Endothelial cell (in vitro differentiated cells): ENCODE measurements around the gene ZFP57. TPM values are rescaled to one million over a fixed set of nuclear protein-coding genes. Genes with fewer than 3 reads are reported as not detected.
"Not testable (repeated sequence)": the region's sequence is repeated elsewhere in the genome, so short reads cannot be mapped to it uniquely, and the experiment has no call there.

Source experiments
- DNase-seq: peaks from one replicate; pipeline ENCODE4 v3.0.0; 2021; ENCODE audit warnings: low spot score
- H3K27ac Mint-ChIP-seq: one replicate; pipeline ENCODE4 v1.8.0; 2021; ENCODE audit warnings: mixed read lengths, inconsistent platforms; ENCODE audit not compliant: unreplicated experiment
- H3K27me3 Mint-ChIP-seq: one replicate; pipeline ENCODE4 v1.8.0; 2021; ENCODE audit warnings: mild to moderate bottlenecking, moderate library complexity, mixed read lengths, inconsistent platforms; ENCODE audit not compliant: unreplicated experiment
- H3K36me3 Mint-ChIP-seq: one replicate; pipeline ENCODE4 v1.8.0; 2021; ENCODE audit warnings: mild to moderate bottlenecking, low read depth, mixed read lengths, inconsistent platforms; ENCODE audit not compliant: unreplicated experiment
- H3K4me1 Mint-ChIP-seq: one replicate; pipeline ENCODE4 v1.8.0; 2021; ENCODE audit warnings: mild to moderate bottlenecking, mixed read lengths, inconsistent platforms; ENCODE audit not compliant: unreplicated experiment
- H3K4me3 Mint-ChIP-seq: one replicate; pipeline ENCODE4 v1.8.0; 2021; ENCODE audit warnings: mild to moderate bottlenecking, mixed read lengths, inconsistent platforms; ENCODE audit not compliant: unreplicated experiment
- H3K9me3 Mint-ChIP-seq: one replicate; pipeline ENCODE4 v1.8.0; 2021; ENCODE audit warnings: mixed read lengths, inconsistent platforms; ENCODE audit not compliant: unreplicated experiment
- CTCF ChIP-seq: fragments of 200-600 bp; sonication (generic); IDR thresholded peaks from one replicate; pipeline ENCODE4 v1.5.0; 2021; ENCODE audit warnings: antibody characterized with exemption; ENCODE audit not compliant: unreplicated experiment
- total RNA-seq: library from RNA; stranded (reverse); fragmentation: NEBNext Ultra II Directional; extraction: Animal tissue kit (Norgen Biotek cat#: 25700); gene quantifications from one replicate; pipeline ENCODE4 v1.2.1, GENCODE V29; 2021; ENCODE audit not compliant: unreplicated experiment

The ZFP57 gene
- total RNA-seq, 1 donor from 2014 or later = 1.0 TPM

GRCh38 chr6:29665942-29666825 lies 14.8 kb downstream of the ZFP57 start:
- no peak for DNase-seq
- Mint-ChIP-seq H3K4me1 (peaks cover 10% of the 10 kb centered on the region), H3K9me3 (no peaks in the 10 kb centered on the region), H3K27ac (no peak overlapping the region), H3K36me3 (no peaks in the 10 kb centered on the region), H3K4me3 (no peak overlapping the region), H3K27me3 (no peaks in the 10 kb centered on the region)
- no peak for TF ChIP-seq CTCF

DNA sequence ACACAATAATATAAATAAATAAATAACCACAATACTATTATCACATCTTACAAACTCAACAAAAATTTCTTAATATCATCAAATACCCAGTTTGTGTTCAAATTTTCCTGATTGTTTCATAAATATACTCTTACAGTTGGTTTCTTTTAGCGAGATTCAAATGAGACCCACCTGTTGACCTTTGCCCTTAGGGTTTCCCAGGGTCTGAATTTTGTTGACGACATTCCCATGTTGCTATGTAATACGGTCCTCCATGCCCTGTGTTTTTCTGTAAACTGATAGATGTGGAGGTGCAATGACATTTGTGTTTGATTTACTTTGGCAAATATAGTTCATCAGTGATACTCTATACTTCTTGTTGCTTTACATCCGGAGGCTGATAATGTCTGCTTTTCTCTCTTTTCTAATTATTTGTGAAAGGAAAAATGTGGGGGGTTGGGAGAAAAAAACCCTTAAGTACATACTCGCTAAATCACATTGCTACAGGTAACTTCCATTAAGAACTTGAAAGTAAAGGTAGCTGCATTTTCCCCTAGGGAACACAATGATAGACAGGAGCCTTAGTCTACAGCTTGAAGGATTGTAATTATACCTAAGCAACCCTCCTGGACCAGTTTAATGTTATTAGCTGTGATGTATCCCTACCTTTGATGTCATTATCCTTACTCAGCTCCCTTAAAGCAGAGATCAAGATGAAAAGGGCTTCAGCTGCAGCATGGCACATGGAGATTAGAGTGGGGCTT lies 17.5 kb downstream of the ZFP57 start:
- peaks cover 12% of the 10 kb centered on the region for H3K4me1 Mint-ChIP-seq
- no peak overlapping the region for H3K4me3 Mint-ChIP-seq
- peaks cover 4% of the 10 kb centered on the region for H3K27me3 Mint-ChIP-seq
- H3K9me3 Mint-ChIP-seq = no peaks in the 10 kb centered on the region
- no peak for DNase-seq
- TF ChIP-seq CTCF = no peak
- no peaks in the 10 kb centered on the region for H3K36me3 Mint-ChIP-seq
- H3K27ac Mint-ChIP-seq = no peak overlapping the region

DNA sequence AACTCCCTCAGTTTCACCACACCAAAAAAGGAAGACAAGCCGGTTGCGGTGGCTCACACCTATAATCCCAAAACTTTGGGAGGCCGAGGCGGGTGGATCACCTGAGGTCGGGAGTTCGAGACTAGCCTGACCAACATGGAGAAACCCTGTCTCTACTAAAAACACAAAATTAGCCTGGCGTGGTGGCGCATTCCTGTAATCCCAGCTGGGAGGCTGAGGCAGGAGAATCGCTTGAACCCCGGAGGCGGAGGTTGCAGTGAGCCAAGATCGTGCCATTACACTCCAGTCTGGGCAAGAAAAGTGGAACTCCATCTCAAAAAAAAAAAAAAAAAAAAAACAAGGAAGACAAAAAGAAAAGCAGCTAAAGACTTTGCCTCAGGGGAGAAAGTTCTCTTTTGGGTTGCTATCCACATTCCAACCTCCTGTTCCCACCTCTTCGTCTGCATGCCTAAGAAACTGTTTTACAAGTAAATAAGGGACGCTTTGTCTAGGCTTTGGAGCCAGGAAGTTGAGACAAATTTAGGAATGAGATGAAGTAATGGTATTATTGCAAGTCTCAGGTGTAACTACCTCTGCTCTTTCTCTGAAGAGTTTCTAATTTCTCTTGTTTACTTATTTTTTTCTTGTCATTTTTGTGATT lies 19.3 kb downstream of the ZFP57 start:
- not testable (repeated sequence) for H3K27ac Mint-ChIP-seq, H3K9me3 Mint-ChIP-seq, H3K27me3 Mint-ChIP-seq, DNase-seq, H3K36me3 Mint-ChIP-seq, H3K4me3 Mint-ChIP-seq
- peaks cover 10% of the 10 kb centered on the region for H3K4me1 Mint-ChIP-seq

GRCh38 chr6:29661071-29661470 lies 19.9 kb downstream of the ZFP57 start:
- H3K4me1 Mint-ChIP-seq = peaks cover 10% of the 10 kb centered on the region
- no peaks in the 10 kb centered on the region for H3K9me3 Mint-ChIP-seq
- H3K27ac Mint-ChIP-seq = no peak overlapping the region
- H3K36me3 Mint-ChIP-seq = no peaks in the 10 kb centered on the region
- H3K4me3 Mint-ChIP-seq = no peak overlapping the region
- peaks cover 4% of the 10 kb centered on the region for H3K27me3 Mint-ChIP-seq
- DNase-seq = no peak
- no peak for TF ChIP-seq CTCF

DNA sequence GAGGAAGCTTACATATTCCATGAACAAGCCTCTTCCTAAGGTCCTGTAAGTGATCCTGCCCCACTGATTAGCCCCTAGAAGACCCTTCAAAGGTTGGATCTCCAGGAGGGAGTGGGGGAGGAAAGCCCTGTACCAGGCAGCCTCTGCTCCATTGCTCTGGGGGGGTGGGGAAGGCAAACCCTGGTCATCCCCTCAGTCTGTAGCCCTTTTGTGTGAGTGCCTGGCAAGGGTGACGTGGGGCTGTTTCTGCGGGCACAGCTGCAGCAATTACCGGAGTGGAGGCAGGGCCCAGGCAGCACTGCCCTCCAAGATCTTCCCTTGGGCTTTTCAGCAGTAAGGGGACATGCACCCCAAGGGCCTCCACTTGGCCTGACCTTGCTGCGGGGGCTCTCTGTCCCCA lies 24.2 kb downstream of the ZFP57 start, which contains the start of gene MOG:
MOG (plus strand) TSS at position 295 of the 400 bp plus-strand sequence. CDS start 118 bp downstream, outside the sequence.
- no peak for TF ChIP-seq CTCF
- H3K4me1 Mint-ChIP-seq = peaks cover 9% of the 10 kb centered on the region
- H3K36me3 Mint-ChIP-seq = no peaks in the 10 kb centered on the region
- H3K4me3 Mint-ChIP-seq = no peak within 1 kb of the TSS
- H3K27ac Mint-ChIP-seq = no peak within 1 kb of the TSS
- no peaks in the 10 kb centered on the region for H3K9me3 Mint-ChIP-seq
- DNase-seq = no peak
- peaks cover 6% of the 10 kb centered on the region for H3K27me3 Mint-ChIP-seq
